Measurements from ENCODE around the gene ZFYVE28. TPM values are rescaled to one million over a fixed set of nuclear protein-coding genes. Genes with fewer than 3 reads are reported as not detected.

The ZFYVE28 gene
- total and polyA plus RNA-seq, 2 of the 8 experiments (the other 6 are each of a cell fraction or from before 2014, with no cell fraction given) = 1.7 to 4.9 TPM

GRCh38 chr4:2401610-2401983 is 16.8 kb downstream of the ZFYVE28 start:
- Histone ChIP-seq H3K27me3 (replicated peaks in 1 of 4; ENCODE audit: control insufficient read depth in 3 of 4, extremely low read depth in 1 of 4, insufficient read depth in 3 of 4, low read length in 3 of 4) (no peaks in the 10 kb centered on the region; a peak in 1 of 7 replicates), H3K9ac (replicated peaks in 1 of 4; ENCODE audit: extremely low read depth in 1 of 4, low read depth in 3 of 4, low read length in 3 of 4) (no peak overlapping the region), H3K23me2 (ENCODE audit: low read depth, low read length) (no peaks in the 10 kb centered on the region), H2BK120ac (replicated peaks; ENCODE audit: low read depth, low read length) (no peak overlapping the region), H3K4me3 (ENCODE audit: extremely low read depth in 1 of 4, insufficient read depth in 2 of 4, low read depth in 3 of 4, low read length in 4 of 4) (peak overlapping the region in 3 of 4 experiments; percentile 5 to 44 (median 19); a peak in 3 of 8 replicates), H3K36me3 (ENCODE audit: control insufficient read depth in 2 of 4, insufficient read depth in 4 of 4, low read length in 3 of 4) (no peaks in the 10 kb centered on the region), H3K4me2 (ENCODE audit: insufficient read depth in 1 of 2, low read depth in 2 of 2, low read length in 2 of 2) (peak overlapping the region; percentile 48 to 69), H4K5ac (ENCODE audit: insufficient read length, low read depth, low read length) (no peak overlapping the region), H4K8ac (ENCODE audit: extremely low read depth, insufficient read depth, low read length) (no peak overlapping the region), H2BK5ac (ENCODE audit: low read depth, low read length) (no peak overlapping the region), H3K79me2 (ENCODE audit: control insufficient read depth in 1 of 2, insufficient read depth in 2 of 2, low read length in 2 of 2) (no peaks in the 10 kb centered on the region), H3K4ac (replicated peaks; ENCODE audit: insufficient read length, low read depth, low read length) (no peak overlapping the region), H2BK12ac (ENCODE audit: low read depth, low read length) (no peak overlapping the region), H3K23ac (ENCODE audit: insufficient read length) (no peak overlapping the region), H3K56ac (replicated peaks; ENCODE audit: insufficient read length, low read depth, low read length) (no peak overlapping the region), H3K18ac (ENCODE audit: extremely low read depth, low read length) (no peak overlapping the region), H4K91ac (replicated peaks; ENCODE audit: insufficient read length, low read length) (no peak overlapping the region), H2BK20ac (ENCODE audit: low read length) (no peak overlapping the region), H2AFZ (ENCODE audit: low read length) (no peak overlapping the region), H3K79me1 (ENCODE audit: low read depth, low read length) (peaks cover 5% of the 10 kb centered on the region), H4K20me1 (replicated peaks in 1 of 2; ENCODE audit: control insufficient read depth in 1 of 2, insufficient read depth in 2 of 2, low read length in 2 of 2) (peaks cover 0 to 2% of the 10 kb centered on the region in 2 experiments), H3K14ac (ENCODE audit: insufficient read length) (no peak overlapping the region), H3K9me3 (ENCODE audit: insufficient read depth in 2 of 2, low read depth in 1 of 2, low read length in 1 of 2) (no peaks in the 10 kb centered on the region), H2AK5ac (ENCODE audit: low read depth, low read length) (no peak overlapping the region), H3K4me1 (replicated peaks in 1 of 4; ENCODE audit: control insufficient read depth in 3 of 4, insufficient read depth in 4 of 4, low read length in 3 of 4) (peaks cover 0 to 21% (median 16%) of the 10 kb centered on the region in 4 experiments; a peak in 6 of 7 replicates), H2BK15ac (ENCODE audit: low read length) (no peak overlapping the region), H3K27ac (ENCODE audit: low read depth, low read length) (no peak overlapping the region)
- 56% methylated on average over 15 of the region's 15 CpGs; no CpG with 5 or more reads in 1 of the 2 experiments for WGBS, 2 experiments (ENCODE audit: extremely low coverage in 1 of 2, insufficient coverage in 1 of 2, insufficient read length in 1 of 2, insufficient replicate concordance in 2 of 2, low coverage in 1 of 2, low lambda C conversion rate in 2 of 2, missing lambda C conversion rate in 1 of 2)
- POLR2A ChIA-PET (ENCODE audit: partially characterized antibody) = interaction anchor here (0.6 to 1.9 kb wide), 4 partner anchors 9 to 85 kb away, joined by 3 to 7 read pairs (median 4); no protein-coding TSS in a partner anchor
- no peak for DNase-seq (ENCODE audit: low read depth in 1 of 2, low spot score in 2 of 2)
- CTCF ChIA-PET (ENCODE audit: partially characterized antibody) = interaction anchor here (1.0 to 2.2 kb wide), 6 partner anchors 8 to 182 kb away, joined by 3 to 13 read pairs (median 8); no protein-coding TSS in a partner anchor
- no peak for FAIRE-seq
- TF ChIP-seq RXRA (IDR thresholded peaks at IDR 0.05; ENCODE audit: insufficient read depth, low read depth, low read length) = no peak
- TF ChIP-seq TAF7 (optimal IDR thresholded peaks at IDR 0.05; ENCODE audit: borderline replicate concordance, low read depth, low read length) = no peak
- TF ChIP-seq NANOG (IDR thresholded peaks at IDR 0.05; ENCODE audit: insufficient read depth, low read depth, low read length, poor library complexity, severe bottlenecking) = no peak
- no peak for TF ChIP-seq RFX5 (IDR thresholded peaks at IDR 0.05; ENCODE audit: borderline replicate concordance, low read depth, low read length)

Measured in H1 (cell line).